ENCODE measurements around the gene SH3GL1. TPM values are rescaled to one million over a fixed set of nuclear protein-coding genes. Genes with fewer than 3 reads are reported as not detected.
A peak's percentile ranks its signal among the peaks of the same experiment; 100 is the strongest.

SH3GL1 gene
- polyA plus RNA-seq, 1 of the 3 experiments (the other 2 are of a cell fraction): 82.8 TPM

DNA sequence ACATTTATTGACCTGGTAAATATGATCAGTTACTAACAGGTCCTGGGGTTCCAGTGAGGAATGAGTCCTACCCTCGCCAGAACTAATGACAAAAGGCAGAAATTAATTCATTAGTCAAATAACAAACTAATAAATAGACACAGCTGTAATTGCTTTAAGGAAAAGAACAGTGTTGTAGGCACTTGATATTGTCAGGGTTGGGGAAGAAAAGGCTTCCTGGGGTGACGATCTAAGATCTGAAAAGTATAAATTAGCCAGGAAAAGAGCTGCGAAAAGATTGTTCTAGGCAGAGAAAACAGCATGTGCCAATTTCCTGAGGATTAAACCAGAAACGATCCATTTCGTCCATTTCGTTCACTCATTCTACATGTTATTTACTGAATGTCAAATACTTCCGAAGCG is 1.4 kb upstream of the SH3GL1 start:
- no peaks in the 10 kb centered on the region for H3K9me2 ChIP-seq
- H3K36me3 ChIP-seq (replicated peaks in 1 of 2; ENCODE audit: control insufficient read depth in 1 of 2, insufficient read depth in 2 of 2, low read length in 1 of 2): peaks cover 0 to under 1% of the 10 kb centered on the region in 2 experiments
- peak overlapping the region; percentile 81 for H2AFZ ChIP-seq (ENCODE audit: low read depth)
- peaks cover 23% of the 10 kb centered on the region for H4K20me1 ChIP-seq (ENCODE audit: insufficient read depth)
- no peaks in the 10 kb centered on the region for H3K27me3 ChIP-seq (ENCODE audit: insufficient read depth)
- TF ChIP-seq SMC3 (IDR thresholded peaks at IDR 0.05; ENCODE audit: low read depth, low read length) (no peak), FOXJ3 (CRISPR knock-in tag; IDR thresholded peaks at IDR 0.05) (no peak), RXRA (IDR thresholded peaks at IDR 0.05; ENCODE audit: borderline replicate concordance, low read depth) (no peak), NRF1 (IDR thresholded peaks at IDR 0.05; ENCODE audit: low read depth, low read length) (no peak), POLR2AphosphoS5 (IDR thresholded peaks at IDR 0.05; ENCODE audit: low read depth, low read length) (no peak), TAF1 (IDR thresholded peaks at IDR 0.05; ENCODE audit: borderline replicate concordance, low read depth, low read length) (no peak), TCF12 (IDR thresholded peaks at IDR 0.05) (no peak), ZBTB33 (IDR thresholded peaks at IDR 0.05; ENCODE audit: borderline replicate concordance, low read depth) (no peak), CTCF (IDR thresholded peaks at IDR 0.05) (no peak), SIN3A (IDR thresholded peaks at IDR 0.05; ENCODE audit: borderline replicate concordance, low read depth, low read length) (no peak), CHD2 (IDR thresholded peaks at IDR 0.05; ENCODE audit: low read length, partially characterized antibody) (no peak), MEF2A (IDR thresholded peaks at IDR 0.05; ENCODE audit: borderline replicate concordance, low read depth) (no peak), TEAD4 (IDR thresholded peaks at IDR 0.05; ENCODE audit: borderline replicate concordance, insufficient read depth) (no peak), GATA2 (CRISPR knock-in tag; IDR thresholded peaks at IDR 0.05) (no peak), FOXM1 (IDR thresholded peaks at IDR 0.05; ENCODE audit: low read depth) (no peak), MAX (IDR thresholded peaks at IDR 0.05; ENCODE audit: low read depth) (no peak)
- TF ChIP-seq, protein P1, sequence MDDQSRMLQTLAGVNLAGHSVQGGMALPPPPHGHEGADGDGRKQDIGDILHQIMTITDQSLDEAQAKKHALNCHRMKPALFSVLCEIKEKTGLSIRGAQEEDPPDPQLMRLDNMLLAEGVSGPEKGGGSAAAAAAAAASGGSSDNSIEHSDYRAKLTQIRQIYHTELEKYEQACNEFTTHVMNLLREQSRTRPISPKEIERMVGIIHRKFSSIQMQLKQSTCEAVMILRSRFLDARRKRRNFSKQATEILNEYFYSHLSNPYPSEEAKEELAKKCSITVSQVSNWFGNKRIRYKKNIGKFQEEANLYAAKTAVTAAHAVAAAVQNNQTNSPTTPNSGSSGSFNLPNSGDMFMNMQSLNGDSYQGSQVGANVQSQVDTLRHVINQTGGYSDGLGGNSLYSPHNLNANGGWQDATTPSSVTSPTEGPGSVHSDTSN (IDR thresholded peaks at IDR 0.05): no peak
- CTCF ChIA-PET: interaction anchor here (0.8 to 2.1 kb wide), 6 partner anchors 27 to 155 kb away, joined by 3 to 31 read pairs (median 3); partner anchors contain the start of gene YJU2
- peak overlapping the region; percentile 45 to 60 for H3K4me3 ChIP-seq (ENCODE audit: low read depth in 2 of 2, low read length in 1 of 2)
- peak overlapping the region; percentile 72 for H3K9ac ChIP-seq
- DNase-seq: no peak
- peaks cover 77% of the 10 kb centered on the region for H3K79me2 ChIP-seq (ENCODE audit: insufficient read depth)
- H3K4me1 ChIP-seq (ENCODE audit: control insufficient read depth in 1 of 2, insufficient read depth in 2 of 2, low read depth in 1 of 2, low read length in 1 of 2): peaks cover 11 to 14% of the 10 kb centered on the region in 2 experiments; a peak in 3 of 4 replicates
- H3F3A ChIP-seq (replicated peaks; ENCODE audit: insufficient read depth): peaks cover 10% of the 10 kb centered on the region
- WGBS (ENCODE audit: low lambda C conversion rate): 1% methylated on average over 8 of the region's 8 CpGs
- peak overlapping the region; percentile 88 for H3K4me2 ChIP-seq
- no peaks in the 10 kb centered on the region for H3K9me3 ChIP-seq
- H3K27ac ChIP-seq (ENCODE audit: low read depth in 2 of 2, low read length in 1 of 2): peak overlapping the region; percentile 67 to 85
- POLR2A ChIA-PET: interaction anchor here (0.6 to 1.5 kb wide), 3 partner anchors 15 to 155 kb away, joined by 3 to 6 read pairs (median 3); partner anchors contain the start of gene YJU2
